ENCODE results near the gene ZNF337.
A peak's percentile ranks its signal among the peaks of the same experiment; 100 is the strongest.

Gene ZNF337

GRCh38 chr20:25669826-25670422, 26.7 kb downstream of the ZNF337 start:
- Histone ChIP-seq H3K27ac (replicated peaks) (no peak overlapping the region), H3K4me3 (replicated peaks; ENCODE audit: insufficient read depth, low read length) (no peak overlapping the region), H3K27me3 (ENCODE audit: insufficient read depth, poor library complexity, severe bottlenecking) (no peaks in the 10 kb centered on the region)
- no peak for DNase-seq (ENCODE audit: low read depth in 1 of 2, low spot score in 1 of 2)
- TF ChIP-seq REST (IDR thresholded peaks at IDR 0.05; ENCODE audit: insufficient replicate concordance, low read depth) (no peak), GABPA (IDR thresholded peaks at IDR 0.05; ENCODE audit: low read depth) (no peak), POLR2AphosphoS5 (IDR thresholded peaks at IDR 0.05; ENCODE audit: low read depth) (no peak), SPI1 (IDR thresholded peaks at IDR 0.05; ENCODE audit: borderline replicate concordance, low read depth) (no peak), CTCF (IDR thresholded peaks at IDR 0.05; ENCODE audit: insufficient read depth, low read length) (no peak)

GRCh38 chr20:25668446-25668845, 28.2 kb downstream of the ZNF337 start:
- no peak overlapping the region for H3K4me3 ChIP-seq (replicated peaks; ENCODE audit: insufficient read depth, low read length)
- no peaks in the 10 kb centered on the region for H3K27me3 ChIP-seq (ENCODE audit: insufficient read depth, poor library complexity, severe bottlenecking)
- DNase-seq (ENCODE audit: low read depth in 1 of 2, low spot score in 1 of 2), result no peak
- TF ChIP-seq POLR2AphosphoS5 (IDR thresholded peaks at IDR 0.05; ENCODE audit: low read depth), result no peak
- no peak for TF ChIP-seq SPI1 (IDR thresholded peaks at IDR 0.05; ENCODE audit: borderline replicate concordance, low read depth)
- no peak for TF ChIP-seq CTCF (IDR thresholded peaks at IDR 0.05; ENCODE audit: insufficient read depth, low read length)
- no peak for TF ChIP-seq REST (IDR thresholded peaks at IDR 0.05; ENCODE audit: insufficient replicate concordance, low read depth)
- no peak for TF ChIP-seq GABPA (IDR thresholded peaks at IDR 0.05; ENCODE audit: low read depth)
- no peak overlapping the region for H3K27ac ChIP-seq (replicated peaks)

- Histone ChIP-seq H3K27ac (replicated peaks) (no peak overlapping the region), H3K4me3 (replicated peaks; ENCODE audit: insufficient read depth, low read length) (no peak overlapping the region), H3K27me3 (ENCODE audit: insufficient read depth, poor library complexity, severe bottlenecking) (no peaks in the 10 kb centered on the region)
- TF ChIP-seq REST (IDR thresholded peaks at IDR 0.05; ENCODE audit: insufficient replicate concordance, low read depth) (no peak), SPI1 (IDR thresholded peaks at IDR 0.05; ENCODE audit: borderline replicate concordance, low read depth) (no peak), POLR2AphosphoS5 (IDR thresholded peaks at IDR 0.05; ENCODE audit: low read depth) (no peak), GABPA (IDR thresholded peaks at IDR 0.05; ENCODE audit: low read depth) (no peak), CTCF (IDR thresholded peaks at IDR 0.05; ENCODE audit: insufficient read depth, low read length) (no peak)
- peak in 1 of 2 experiments; percentile 14 for DNase-seq (ENCODE audit: low read depth in 1 of 2, low spot score in 1 of 2)
Measured at GRCh38 chr20:25659999-25660398, 36.7 kb downstream of the ZNF337 start.
